ENCODE measurements around the gene CPNE4. TPM values are rescaled to one million over a fixed set of nuclear protein-coding genes. Genes with fewer than 3 reads are reported as not detected.
"Not testable (repeated sequence)": the region's sequence is repeated elsewhere in the genome, so short reads cannot be mapped to it uniquely, and the experiment has no call there.

The CPNE4 gene
- total RNA-seq, 1 donor from 2014 or later = 2.7 TPM

- no peak for TF ChIP-seq CTCF (IDR thresholded peaks at IDR 0.05; ENCODE audit: partially characterized antibody, unreplicated experiment)
- peaks cover 6% of the 10 kb centered on the region for H3K36me3 Mint-ChIP-seq (ENCODE audit: unreplicated experiment)
- peaks cover 8% of the 10 kb centered on the region for H3K27me3 Mint-ChIP-seq (ENCODE audit: unreplicated experiment)
- peaks cover 5% of the 10 kb centered on the region for H3K9me3 Mint-ChIP-seq (ENCODE audit: unreplicated experiment)
- H3K4me1 Mint-ChIP-seq (ENCODE audit: low read depth, unreplicated experiment) = peaks cover 2% of the 10 kb centered on the region
- DNase-seq = no peak
- no peak overlapping the region for H3K27ac Mint-ChIP-seq (ENCODE audit: unreplicated experiment)
- no peak overlapping the region for H3K4me3 Mint-ChIP-seq (ENCODE audit: unreplicated experiment)
These were observed 59.8 kb downstream of the CPNE4 start for GRCh38 chr3:131975047-131975446.

- Mint-ChIP-seq H3K27me3 (ENCODE audit: unreplicated experiment) (peaks cover 10% of the 10 kb centered on the region), H3K9me3 (ENCODE audit: unreplicated experiment) (peaks cover 5% of the 10 kb centered on the region)
These were observed 61.1 kb downstream of the CPNE4 start for GRCh38 chr3:131973731-131974130.

GRCh38 chr3:131972550-131972949 lies 62.3 kb downstream of the CPNE4 start:
- no peak for TF ChIP-seq CTCF (IDR thresholded peaks at IDR 0.05; ENCODE audit: partially characterized antibody, unreplicated experiment)
- Mint-ChIP-seq H3K36me3 (ENCODE audit: unreplicated experiment) (no peaks in the 10 kb centered on the region), H3K4me3 (ENCODE audit: unreplicated experiment) (no peak overlapping the region), H3K9me3 (ENCODE audit: unreplicated experiment) (peaks cover 8% of the 10 kb centered on the region), H3K4me1 (ENCODE audit: low read depth, unreplicated experiment) (peaks cover 2% of the 10 kb centered on the region), H3K27ac (ENCODE audit: unreplicated experiment) (peak overlapping the region; percentile 34), H3K27me3 (ENCODE audit: unreplicated experiment) (peaks cover 8% of the 10 kb centered on the region)
- DNase-seq = no peak

More at GRCh38 chr3:131973731-131974130, 61.1 kb downstream of the CPNE4 start:
- Mint-ChIP-seq H3K4me1 (ENCODE audit: low read depth, unreplicated experiment) (peaks cover 2% of the 10 kb centered on the region), H3K4me3 (ENCODE audit: unreplicated experiment) (no peak overlapping the region), H3K27ac (ENCODE audit: unreplicated experiment) (no peak overlapping the region), H3K36me3 (ENCODE audit: unreplicated experiment) (no peaks in the 10 kb centered on the region)
- no peak for TF ChIP-seq CTCF (IDR thresholded peaks at IDR 0.05; ENCODE audit: partially characterized antibody, unreplicated experiment)
- no peak for DNase-seq

- Mint-ChIP-seq H3K27ac (ENCODE audit: unreplicated experiment) (no peak overlapping the region), H3K27me3 (ENCODE audit: unreplicated experiment) (peaks cover 6% of the 10 kb centered on the region), H3K4me1 (ENCODE audit: low read depth, unreplicated experiment) (peaks cover 2% of the 10 kb centered on the region), H3K9me3 (ENCODE audit: unreplicated experiment) (peaks cover 8% of the 10 kb centered on the region), H3K36me3 (ENCODE audit: unreplicated experiment) (no peaks in the 10 kb centered on the region), H3K4me3 (ENCODE audit: unreplicated experiment) (no peak overlapping the region)
- no peak for TF ChIP-seq CTCF (IDR thresholded peaks at IDR 0.05; ENCODE audit: partially characterized antibody, unreplicated experiment)
- DNase-seq = no peak
These were observed 62.7 kb downstream of the CPNE4 start for GRCh38 chr3:131972091-131972490.

- H3K4me3 Mint-ChIP-seq (ENCODE audit: unreplicated experiment); DNase-seq; H3K27ac Mint-ChIP-seq (ENCODE audit: unreplicated experiment); H3K27me3 Mint-ChIP-seq (ENCODE audit: unreplicated experiment); H3K4me1 Mint-ChIP-seq (ENCODE audit: low read depth, unreplicated experiment); H3K9me3 Mint-ChIP-seq (ENCODE audit: unreplicated experiment): not testable (repeated sequence)
- H3K36me3 Mint-ChIP-seq (ENCODE audit: unreplicated experiment) = peaks cover 15% of the 10 kb centered on the region
These were observed 71.4 kb downstream of the CPNE4 start for GRCh38 chr3:131963442-131963841.

Measured in glutamatergic neuron (in vitro differentiated cells).